GM18861 (cell line): ENCODE results near the gene PAX2.
"Not testable (repeated sequence)": the region's sequence is repeated elsewhere in the genome, so short reads cannot be mapped to it uniquely, and the experiment has no call there.

Experiments
- ATAC-seq: cut with Tn5 transposase; IDR thresholded peaks from one replicate; pipeline ENCODE4 v1.9.1; 2021; ENCODE audit not compliant: unreplicated experiment

PAX2 gene

GRCh38 chr10:100744987-100745881 is at the start of gene PAX2:
PAX2 (plus strand) TSS chr10:100745582; CDS start chr10:100746261, 679 bp downstream.
- no peak for ATAC-seq

- no peak for ATAC-seq
Measured at GRCh38 chr10:100696477-100696901, 48.9 kb upstream of the PAX2 start.

- ATAC-seq = no peak
Measured at GRCh38 chr10:100697070-100697469, 48.3 kb upstream of the PAX2 start.

GRCh38 chr10:100697631-100698030 is 47.8 kb upstream of the PAX2 start:
- no peak for ATAC-seq

- not testable (repeated sequence) for ATAC-seq
Measured at GRCh38 chr10:100701704-100702103, 43.7 kb upstream of the PAX2 start.

- no peak for ATAC-seq
Measured at GRCh38 chr10:100705139-100705538, 40.2 kb upstream of the PAX2 start.

GRCh38 chr10:100707261-100707848 is 38.0 kb upstream of the PAX2 start:
- ATAC-seq = no peak

- no peak for ATAC-seq
Measured at GRCh38 chr10:100709146-100710082, 36.0 kb upstream of the PAX2 start.

GRCh38 chr10:100710151-100710871 is 35.1 kb upstream of the PAX2 start:
- no peak for ATAC-seq

- no peak for ATAC-seq
Measured at GRCh38 chr10:100713049-100713858, 32.1 kb upstream of the PAX2 start.

GRCh38 chr10:100713859-100714565 is 31.4 kb upstream of the PAX2 start:
- no peak for ATAC-seq

- no peak for ATAC-seq
Measured at GRCh38 chr10:100714566-100714950, 30.8 kb upstream of the PAX2 start.

- ATAC-seq = no peak
Measured at GRCh38 chr10:100715101-100715444, 30.3 kb upstream of the PAX2 start.

- no peak for ATAC-seq
Measured at GRCh38 chr10:100715445-100716385, 29.7 kb upstream of the PAX2 start.

- no peak for ATAC-seq
Measured at GRCh38 chr10:100717166-100717565, 28.2 kb upstream of the PAX2 start.

- ATAC-seq = no peak
Measured at GRCh38 chr10:100718197-100718742, 27.1 kb upstream of the PAX2 start.

- ATAC-seq = no peak
Measured at GRCh38 chr10:100723180-100723579, 22.2 kb upstream of the PAX2 start.
